ENCODE results near the gene LYPD3.

- TF ChIP-seq CTCF (IDR thresholded peaks at IDR 0.05 in 4 of 5, conservative IDR thresholded peaks at IDR 0.05 in 1 of 5) (no peak), POLR2A (IDR thresholded peaks at IDR 0.05) (no peak)
Measured at GRCh38 chr19:43467276-43467675, 1.9 kb upstream of the LYPD3 start.
